GM18951 (cell line): ENCODE measurements around the gene SUSD5.
"Not testable (repeated sequence)": the region's sequence is repeated elsewhere in the genome, so short reads cannot be mapped to it uniquely, and the experiment has no call there.

ENCODE experiments used
- POLR2A ChIP-seq: IDR thresholded peaks from 4 replicates; pipeline ENCODE4 v1.6.1; 2011; ENCODE audit warnings: mild to moderate bottlenecking; ENCODE audit not compliant: insufficient read length, insufficient read depth; ENCODE audit errors: extremely low read depth
- in situ Hi-C: fragments of 300-500 bp; cut with MboI; formaldehyde crosslinking; loops from one replicate; pipeline ENCODE4 v1.12.0; 2022; ENCODE audit warnings: low sequenced_read_pairs, mixed read lengths, inconsistent platforms; ENCODE audit not compliant: unreplicated experiment

Gene SUSD5

GRCh38 chr3:33219175-33219487 is 521 bp upstream of the SUSD5 start:
- in situ Hi-C loops, result no loop called here
- no peak for TF ChIP-seq POLR2A

- in situ Hi-C loops, result no loop called here
- TF ChIP-seq POLR2A, result no peak
These were observed 654 bp downstream of the SUSD5 start for GRCh38 chr3:33217866-33218445.

GRCh38 chr3:33215739-33216138 is 2.9 kb downstream of the SUSD5 start:
- in situ Hi-C loops, result no loop called here
- TF ChIP-seq POLR2A, result no peak

- no peak for TF ChIP-seq POLR2A
- in situ Hi-C loops, result no loop called here
These were observed 6.2 kb downstream of the SUSD5 start for GRCh38 chr3:33212406-33212805.

- in situ Hi-C loops, result no loop called here
- no peak for TF ChIP-seq POLR2A
These were observed 7.2 kb downstream of the SUSD5 start for GRCh38 chr3:33211444-33211843.

GRCh38 chr3:33209357-33209756 is 9.3 kb downstream of the SUSD5 start:
- in situ Hi-C loops, result no loop called here

GRCh38 chr3:33202711-33203457 is 15.7 kb downstream of the SUSD5 start:
- no peak for TF ChIP-seq POLR2A
- in situ Hi-C loops, result no loop called here

More at GRCh38 chr3:33209357-33209756, 9.3 kb downstream of the SUSD5 start:
- no peak for TF ChIP-seq POLR2A

GRCh38 chr3:33201195-33201594 is 17.4 kb downstream of the SUSD5 start:
- in situ Hi-C loops, result no loop called here
- TF ChIP-seq POLR2A, result no peak

GRCh38 chr3:33196538-33196937 is 22.1 kb downstream of the SUSD5 start:
- in situ Hi-C loops, result no loop called here
- no peak for TF ChIP-seq POLR2A

GRCh38 chr3:33194303-33194702 is 24.3 kb downstream of the SUSD5 start:
- in situ Hi-C loops, result no loop called here

GRCh38 chr3:33187368-33187634 is 31.3 kb downstream of the SUSD5 start:
- TF ChIP-seq POLR2A, result no peak
- in situ Hi-C loops, result no loop called here

More at GRCh38 chr3:33194303-33194702, 24.3 kb downstream of the SUSD5 start:
- no peak for TF ChIP-seq POLR2A

- in situ Hi-C loops, result no loop called here
- no peak for TF ChIP-seq POLR2A
These were observed 31.9 kb downstream of the SUSD5 start for GRCh38 chr3:33186524-33187367.

- TF ChIP-seq POLR2A, result no peak
These were observed 33.7 kb downstream of the SUSD5 start for GRCh38 chr3:33184863-33185262.

GRCh38 chr3:33181641-33182040 is 37.0 kb downstream of the SUSD5 start:
- in situ Hi-C loops, result not testable (repeated sequence)

More at GRCh38 chr3:33184863-33185262, 33.7 kb downstream of the SUSD5 start:
- in situ Hi-C loops, result no loop called here
